AG09309 (cell line): Measurements from ENCODE around the gene WDR38.

Source experiments
- DNase-seq: peaks from one replicate; pipeline ENCODE4 v3.0.0-alpha.2; 2010; ENCODE audit warnings: low read depth
- H3K4me3 ChIP-seq: 2 replicates; pipeline ENCODE4 v1.5.1; 2011; ENCODE audit warnings: mild to moderate bottlenecking, low read depth, low read length, moderate library complexity; ENCODE audit not compliant: control insufficient read depth
- CTCF ChIP-seq: IDR thresholded peaks from 2 replicates; pipeline ENCODE4 v1.5.1; 2011; ENCODE audit warnings: mild to moderate bottlenecking, low read depth, low read length, inconsistent platforms; ENCODE audit not compliant: insufficient read depth, control insufficient read depth; ENCODE audit errors: missing control alignments

WDR38 gene

GRCh38 chr9:124852829-124853531 is at the start of gene WDR38:
Gene WDR38 (plus strand): TSS chr9:124853460. CDS start chr9:124853532, 72 bp downstream.
- DNase-seq = no peak
- TF ChIP-seq CTCF = peak; percentile 86
- peak within 1 kb of the TSS; percentile 37 for H3K4me3 ChIP-seq

- TF ChIP-seq CTCF = no peak
- no peak for DNase-seq
- no peak overlapping the region for H3K4me3 ChIP-seq
Measured at GRCh38 chr9:124803911-124804310, 49.3 kb upstream of the WDR38 start.

- no peak for TF ChIP-seq CTCF
- no peak for DNase-seq
- no peak overlapping the region for H3K4me3 ChIP-seq
Measured at GRCh38 chr9:124805186-124805585, 48.1 kb upstream of the WDR38 start.

- H3K4me3 ChIP-seq = no peak overlapping the region
- no peak for TF ChIP-seq CTCF
- no peak for DNase-seq
Measured at GRCh38 chr9:124808246-124808956, 44.9 kb upstream of the WDR38 start.

GRCh38 chr9:124809211-124809610 is 44.0 kb upstream of the WDR38 start:
- no peak for DNase-seq
- no peak for TF ChIP-seq CTCF
- H3K4me3 ChIP-seq = no peak overlapping the region

- no peak for DNase-seq
- no peak for TF ChIP-seq CTCF
- H3K4me3 ChIP-seq = no peak overlapping the region
Measured at GRCh38 chr9:124809741-124810500, 43.3 kb upstream of the WDR38 start.
